Measurements from ENCODE around the gene GLYAT. TPM values are rescaled to one million over a fixed set of nuclear protein-coding genes. Genes with fewer than 3 reads are reported as not detected.

Gene GLYAT
- total and polyA plus RNA-seq, 2 of the 8 experiments (the other 6 are each of a cell fraction or from before 2014, with no cell fraction given), result not detected

- TF ChIP-seq ATF3 (IDR thresholded peaks at IDR 0.05; ENCODE audit: insufficient read depth, low read depth, low read length) (no peak), ZNF274 (IDR thresholded peaks at IDR 0.05; ENCODE audit: borderline replicate concordance, extremely low read depth, low read length) (no peak), CHD1 (IDR thresholded peaks at IDR 0.05; ENCODE audit: low read depth, low read length) (no peak), CHD7 (IDR thresholded peaks at IDR 0.05; ENCODE audit: insufficient replicate concordance, low read length) (no peak)
Measured at GRCh38 chr11:58739725-58740430, 8.1 kb upstream of the GLYAT start (continued).

All from H1 (cell line).